SK-N-MC (cell line): Measurements from ENCODE around the gene BCAT1.
"Not testable (repeated sequence)": the region's sequence is repeated elsewhere in the genome, so short reads cannot be mapped to it uniquely, and the experiment has no call there.

Experiments used
- DNase-seq: peaks from one replicate; pipeline ENCODE4 v3.0.0-alpha.2; 2011; ENCODE audit warnings: low read depth, low spot score
- H3K27ac ChIP-seq: fragments of 200-600 bp; sonication (generic); 2 replicates; pipeline ENCODE4 v1.5.1; 2016; ENCODE audit warnings: mixed run types
- H3K36me3 ChIP-seq: fragments of 200-600 bp; sonication (generic); 2 replicates; pipeline ENCODE4 v1.6.1; 2017; ENCODE audit warnings: antibody characterized with exemption, low read length, mixed read lengths; ENCODE audit not compliant: insufficient read depth
- H3K4me3 ChIP-seq: fragments of 200-600 bp; sonication (generic); 2 replicates; pipeline ENCODE4 v1.5.1; 2016
- H3K9ac ChIP-seq: fragments of 200-600 bp; sonication (generic); 2 replicates; pipeline ENCODE4 v1.8.0; 2017; ENCODE audit warnings: mixed run types, mixed read lengths; ENCODE audit not compliant: insufficient read length
- H3K9me3 ChIP-seq: fragments of 200-600 bp; sonication (generic); 2 replicates; pipeline ENCODE4 v1.6.1; 2017; ENCODE audit warnings: low read depth, mild to moderate bottlenecking, antibody characterized with exemption, low read length, moderate library complexity, mixed read lengths
- EZH2 ChIP-seq: fragments of 200-600 bp; sonication (generic); IDR thresholded peaks from one replicate; pipeline ENCODE4 v1.6.1; 2017; ENCODE audit warnings: antibody characterized with exemption
- FOXP2 ChIP-seq: optimal IDR thresholded peaks from 2 replicates; pipeline ENCODE3; 2011; ENCODE audit warnings: mild to moderate bottlenecking, moderate library complexity; ENCODE audit not compliant: insufficient read depth; ENCODE audit errors: extremely low read length, control extremely low read depth
- POLR2AphosphoS5 ChIP-seq: IDR thresholded peaks from 2 replicates; pipeline ENCODE4 v1.6.1; 2012; ENCODE audit warnings: mild to moderate bottlenecking, low read depth, low read length, borderline replicate concordance

The BCAT1 gene

DNA sequence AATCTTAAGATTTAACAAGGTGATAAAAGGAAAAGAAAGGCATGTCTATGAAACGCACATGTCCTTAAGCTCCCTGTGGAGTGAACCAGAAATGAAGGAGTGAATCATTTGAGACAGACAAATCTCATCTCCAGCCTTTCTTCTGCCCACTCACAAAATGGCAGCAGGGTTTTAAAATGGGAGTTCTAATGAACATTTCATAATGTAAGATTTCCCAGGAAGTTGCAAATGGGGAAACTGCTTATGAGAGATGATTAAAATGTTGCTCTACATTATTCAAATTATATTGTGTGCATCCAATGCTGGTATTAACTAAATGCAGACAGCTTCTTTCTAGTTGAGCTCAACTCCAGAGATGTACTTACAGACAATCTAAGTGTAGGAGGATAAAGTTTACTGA, 76.7 kb downstream of the BCAT1 start:
- Histone ChIP-seq H3K9me3 (0 out of 2 replicates have a peak, but pooled peaks cover 4% of the 10 kb centered on the region), H3K27ac (no peak overlapping the region), H3K9ac (no peak overlapping the region), H3K36me3 (peaks cover 76% of the 10 kb centered on the region), H3K4me3 (no peak overlapping the region)
- no peak for TF ChIP-seq POLR2AphosphoS5
- no peak for TF ChIP-seq FOXP2
- TF ChIP-seq EZH2, result no peak
- DNase-seq, result no peak

DNA sequence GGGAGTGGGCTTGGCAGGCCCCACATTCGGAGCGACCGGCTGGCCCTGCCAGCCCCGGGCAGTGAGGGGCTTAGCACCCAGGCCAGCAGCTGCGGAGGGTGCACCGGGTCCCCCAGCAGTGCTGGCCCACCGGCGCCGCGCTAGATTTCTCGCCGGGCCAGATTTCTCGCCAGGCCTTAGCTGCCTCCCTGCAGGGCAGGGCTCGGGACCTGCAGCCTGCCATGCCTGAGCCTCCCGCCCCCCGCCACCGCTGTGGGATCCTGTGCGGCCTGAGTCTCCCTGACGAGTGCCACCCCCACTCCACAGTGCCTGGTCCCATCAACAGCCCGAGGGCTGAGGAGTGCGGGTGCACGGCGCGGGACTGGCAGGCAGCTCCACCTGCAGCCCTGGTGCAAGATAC, 82.8 kb downstream of the BCAT1 start:
- not testable (repeated sequence) for DNase-seq, H3K9ac ChIP-seq, H3K9me3 ChIP-seq, H3K4me3 ChIP-seq, H3K27ac ChIP-seq
- peaks cover 56% of the 10 kb centered on the region for H3K36me3 ChIP-seq

DNA sequence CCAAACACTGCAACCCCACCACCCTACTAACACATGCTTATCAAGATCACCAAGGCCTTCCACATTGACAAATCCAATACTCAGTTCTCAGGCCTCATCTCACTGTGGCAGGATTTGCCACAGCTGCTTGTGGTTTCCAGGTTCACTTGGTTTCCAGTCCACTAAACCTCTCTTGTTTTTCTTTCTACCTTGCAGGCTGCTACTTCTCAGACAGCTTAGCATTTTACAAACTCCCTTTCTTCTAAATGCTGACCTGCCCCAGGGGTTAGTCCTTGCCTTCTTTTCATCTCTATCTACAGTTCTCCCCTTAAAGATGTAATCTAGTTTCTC, 84.1 kb downstream of the BCAT1 start:
- Histone ChIP-seq H3K9ac (no peak overlapping the region), H3K4me3 (no peak overlapping the region), H3K36me3 (peaks cover 60% of the 10 kb centered on the region), H3K9me3 (0 out of 2 replicates have a peak, but pooled peaks cover 4% of the 10 kb centered on the region), H3K27ac (no peak overlapping the region)
- TF ChIP-seq FOXP2, result no peak
- TF ChIP-seq EZH2, result no peak
- TF ChIP-seq POLR2AphosphoS5, result no peak
- no peak for DNase-seq

DNA sequence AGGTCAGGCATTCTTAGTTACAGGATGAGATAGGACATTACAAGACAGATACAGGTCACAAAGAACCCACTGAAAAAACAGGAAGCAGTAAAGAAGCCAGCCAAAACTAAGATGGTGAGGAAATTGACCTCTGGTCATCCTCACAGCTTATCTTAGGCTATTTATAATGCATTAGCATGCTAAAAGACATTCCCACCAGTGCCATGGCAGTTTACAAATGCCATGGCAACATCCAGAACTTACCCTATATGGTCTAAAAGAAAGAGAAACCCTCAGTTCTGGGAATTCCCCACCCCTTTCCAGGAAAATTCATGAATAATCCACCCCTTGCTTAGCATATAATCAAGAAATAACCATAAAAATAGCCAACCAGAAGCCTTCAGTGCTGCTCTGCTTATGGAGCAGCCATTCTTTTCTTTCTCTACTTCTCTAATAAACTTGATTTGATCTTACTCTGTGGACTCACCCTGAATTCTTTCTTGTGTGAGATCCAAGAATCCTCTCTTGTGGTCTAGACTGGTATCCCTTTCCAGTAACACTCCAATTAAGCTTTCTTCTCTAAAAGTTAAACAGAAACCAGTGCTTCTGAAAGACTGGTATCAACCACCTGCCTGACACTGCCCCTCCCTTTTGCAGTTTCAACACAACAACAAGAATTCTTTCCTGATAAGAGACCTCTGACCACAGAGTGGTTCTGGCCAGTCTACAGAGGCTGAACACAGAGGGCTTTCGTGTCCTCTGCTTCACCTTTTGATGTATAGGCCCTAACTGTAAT, 86.9 kb downstream of the BCAT1 start:
- Histone ChIP-seq H3K36me3 (peaks cover 51% of the 10 kb centered on the region), H3K9me3 (no peaks in the 10 kb centered on the region), H3K27ac (no peak overlapping the region), H3K9ac (no peak overlapping the region), H3K4me3 (no peak overlapping the region)
- DNase-seq, result no peak
- TF ChIP-seq FOXP2 (no peak), EZH2 (no peak), POLR2AphosphoS5 (no peak)

DNA sequence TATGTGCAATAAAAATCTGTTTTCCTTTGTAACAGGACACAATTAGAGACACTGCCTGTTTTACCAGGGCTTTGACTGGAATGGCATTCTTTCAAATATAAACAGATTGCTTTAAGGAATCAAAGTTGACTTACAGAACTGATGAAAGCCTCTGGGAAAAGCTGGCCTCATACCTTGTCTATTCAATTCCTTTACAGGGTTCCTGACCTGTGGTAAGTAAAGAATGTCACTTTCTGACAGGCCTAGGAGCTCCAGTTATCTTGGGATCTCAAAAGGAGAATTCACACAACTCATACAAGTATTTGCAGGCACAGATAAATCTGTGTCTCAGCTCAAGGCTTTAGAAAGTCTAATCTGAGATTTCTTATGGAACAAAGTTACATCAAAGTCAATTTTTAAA, 88.4 kb downstream of the BCAT1 start:
- Histone ChIP-seq H3K36me3 (peaks cover 48% of the 10 kb centered on the region), H3K4me3 (no peak overlapping the region), H3K27ac (no peak overlapping the region), H3K9ac (no peak overlapping the region), H3K9me3 (no peaks in the 10 kb centered on the region)
- TF ChIP-seq EZH2 (no peak), FOXP2 (no peak), POLR2AphosphoS5 (no peak)
- no peak for DNase-seq

DNA sequence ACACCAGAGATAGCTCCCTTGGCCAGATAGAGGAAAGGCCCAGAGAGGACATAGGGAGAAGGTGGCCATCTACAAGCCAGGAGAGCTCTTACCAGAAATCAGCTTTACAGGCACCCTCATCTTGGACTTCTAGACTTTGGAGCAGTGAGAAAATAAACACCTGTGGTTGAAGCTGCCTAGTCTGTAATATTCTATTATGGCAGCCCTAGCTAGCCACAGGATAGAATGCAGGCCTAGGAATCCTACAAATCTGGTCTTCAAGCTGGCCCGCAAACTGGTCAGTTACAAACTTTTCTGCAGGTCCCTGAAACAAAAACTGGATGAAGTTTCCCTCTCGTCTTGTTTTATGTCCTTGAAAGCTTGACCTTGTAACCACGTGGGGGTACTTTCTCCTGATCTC, 92.4 kb downstream of the BCAT1 start:
- peaks cover 29% of the 10 kb centered on the region for H3K36me3 ChIP-seq

DNA sequence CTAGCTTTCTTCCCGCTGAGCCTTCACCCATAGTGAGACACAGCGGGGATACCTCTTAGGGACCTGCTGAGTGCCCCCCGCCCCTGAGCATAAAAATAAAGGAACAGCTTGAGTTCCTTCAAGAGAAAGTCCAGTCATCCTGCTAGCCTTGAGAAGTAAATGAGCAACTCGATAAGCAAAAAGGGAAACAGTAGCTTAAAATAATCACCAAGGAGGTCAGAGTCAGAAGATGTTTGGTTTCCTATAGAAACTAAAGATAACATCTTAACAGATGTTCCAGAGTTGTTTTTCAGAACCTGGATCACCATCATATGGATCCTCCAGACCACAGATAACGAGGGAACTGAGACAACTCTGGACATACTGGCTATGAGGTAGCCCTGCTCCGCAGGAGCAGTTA, 94.0 kb downstream of the BCAT1 start:
- H3K36me3 ChIP-seq, result peaks cover 13% of the 10 kb centered on the region
- H3K9me3 ChIP-seq, result no peaks in the 10 kb centered on the region
- no peak for TF ChIP-seq POLR2AphosphoS5
- no peak for TF ChIP-seq FOXP2
- H3K9ac ChIP-seq, result no peak overlapping the region
- DNase-seq, result no peak
- H3K4me3 ChIP-seq, result no peak overlapping the region
- H3K27ac ChIP-seq, result 0 out of 2 replicates have a peak overlapping the region, but pooled peaks have one; percentile 21

More for the DNA sequence above, 92.4 kb downstream of the BCAT1 start:
- Histone ChIP-seq H3K4me3 (no peak overlapping the region), H3K9ac (no peak overlapping the region), H3K27ac (no peak overlapping the region), H3K9me3 (no peaks in the 10 kb centered on the region)
- TF ChIP-seq EZH2 (no peak), FOXP2 (no peak), POLR2AphosphoS5 (no peak)
- no peak for DNase-seq

DNA sequence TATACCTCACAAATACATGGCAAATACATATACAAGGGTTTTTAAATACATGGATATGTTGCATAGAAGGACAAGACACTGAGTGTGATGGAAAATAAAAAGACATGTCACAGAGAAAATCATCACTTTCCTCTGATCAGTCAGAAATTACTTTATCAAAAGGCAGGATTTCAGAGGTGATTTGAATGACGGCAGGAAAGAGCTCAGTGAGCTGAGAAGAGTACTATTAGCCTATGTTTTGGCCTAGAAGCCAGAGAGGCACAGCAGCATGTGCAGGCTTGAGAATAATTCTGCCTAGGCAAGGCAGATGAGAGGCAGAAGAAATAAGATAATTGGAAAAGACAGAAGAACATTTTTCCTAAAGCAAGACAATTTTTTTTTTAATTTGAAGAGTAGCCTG, 94.9 kb downstream of the BCAT1 start:
- H3K9me3 ChIP-seq, result no peaks in the 10 kb centered on the region
- no peak for TF ChIP-seq FOXP2
- TF ChIP-seq EZH2, result no peak
- no peak for TF ChIP-seq POLR2AphosphoS5
- H3K27ac ChIP-seq, result peak overlapping the region; percentile 54
- H3K4me3 ChIP-seq, result no peak overlapping the region
- H3K36me3 ChIP-seq, result peaks cover 21% of the 10 kb centered on the region
- no peak overlapping the region for H3K9ac ChIP-seq
- DNase-seq, result no peak

DNA sequence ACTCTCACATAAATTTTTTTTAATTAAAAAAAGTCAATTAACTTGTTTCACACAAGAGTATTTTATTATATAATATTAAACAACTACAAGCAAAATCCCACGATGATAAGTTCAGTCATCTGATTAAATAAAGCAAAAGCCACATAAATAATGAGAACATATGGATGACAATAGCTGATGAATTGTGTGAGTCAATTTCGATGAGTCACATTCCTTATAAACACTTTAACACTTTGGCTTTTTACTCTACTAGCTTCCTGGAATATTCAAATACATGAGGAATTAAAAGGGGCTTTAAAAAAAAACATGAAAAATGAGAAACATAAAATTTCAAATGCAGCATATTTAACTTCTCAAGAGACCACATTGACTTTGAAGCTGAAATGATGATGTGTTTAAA, 95.3 kb downstream of the BCAT1 start:
- DNase-seq, result no peak
- no peak overlapping the region for H3K4me3 ChIP-seq

More for the DNA sequence above, 95.3 kb downstream of the BCAT1 start:
- H3K9ac ChIP-seq, result no peak overlapping the region
- H3K9me3 ChIP-seq, result no peaks in the 10 kb centered on the region
- peaks cover 20% of the 10 kb centered on the region for H3K36me3 ChIP-seq
- TF ChIP-seq FOXP2 (no peak), EZH2 (no peak), POLR2AphosphoS5 (no peak)
- peak overlapping the region; percentile 54 for H3K27ac ChIP-seq
